ENCODE results near the gene ZNF469.
"Not testable (repeated sequence)": the region's sequence is repeated elsewhere in the genome, so short reads cannot be mapped to it uniquely, and the experiment has no call there.

The ZNF469 gene

GRCh38 chr16:88358023-88358420 lies 24.7 kb upstream of the ZNF469 start:
- DNase-seq (ENCODE audit: low read depth in 2 of 2) = no peak

- no peak for DNase-seq (ENCODE audit: low read depth in 2 of 2)
These were observed 23.8 kb upstream of the ZNF469 start for GRCh38 chr16:88359008-88359407.

- DNase-seq (ENCODE audit: low read depth in 2 of 2) = not testable (repeated sequence)
These were observed 22.4 kb upstream of the ZNF469 start for GRCh38 chr16:88360401-88360800.

- DNase-seq (ENCODE audit: low read depth in 2 of 2) = no peak
These were observed 21.8 kb upstream of the ZNF469 start for GRCh38 chr16:88360999-88361398.

GRCh38 chr16:88361775-88362174 lies 21.0 kb upstream of the ZNF469 start:
- DNase-seq (ENCODE audit: low read depth in 2 of 2) = no peak

GRCh38 chr16:88363239-88363891 lies 19.4 kb upstream of the ZNF469 start:
- no peak for DNase-seq (ENCODE audit: low read depth in 2 of 2)

- DNase-seq (ENCODE audit: low read depth in 2 of 2) = no peak
These were observed 17.4 kb upstream of the ZNF469 start for GRCh38 chr16:88365244-88365865.

- no peak for DNase-seq (ENCODE audit: low read depth in 2 of 2)
These were observed 16.6 kb upstream of the ZNF469 start for GRCh38 chr16:88366032-88366703.

- no peak for DNase-seq (ENCODE audit: low read depth in 2 of 2)
These were observed 16.1 kb upstream of the ZNF469 start for GRCh38 chr16:88366704-88367047.

GRCh38 chr16:88367560-88367959 lies 15.2 kb upstream of the ZNF469 start:
- DNase-seq (ENCODE audit: low read depth in 2 of 2) = no peak

GRCh38 chr16:88368036-88368435 lies 14.7 kb upstream of the ZNF469 start:
- DNase-seq (ENCODE audit: low read depth in 2 of 2) = no peak

GRCh38 chr16:88368994-88369393 lies 13.8 kb upstream of the ZNF469 start:
- no peak for DNase-seq (ENCODE audit: low read depth in 2 of 2)

- no peak for DNase-seq (ENCODE audit: low read depth in 2 of 2)
These were observed 13.2 kb upstream of the ZNF469 start for GRCh38 chr16:88369447-88370008.

- DNase-seq (ENCODE audit: low read depth in 2 of 2) = no peak
These were observed 12.4 kb upstream of the ZNF469 start for GRCh38 chr16:88370365-88370764.

- DNase-seq (ENCODE audit: low read depth in 2 of 2) = no peak
These were observed 10.2 kb upstream of the ZNF469 start for GRCh38 chr16:88372522-88372921.

- no peak for DNase-seq (ENCODE audit: low read depth in 2 of 2)
These were observed 9.5 kb upstream of the ZNF469 start for GRCh38 chr16:88373211-88373610.

GRCh38 chr16:88373927-88374492 lies 8.7 kb upstream of the ZNF469 start:
- DNase-seq (ENCODE audit: low read depth in 2 of 2) = no peak

- no peak for DNase-seq (ENCODE audit: low read depth in 2 of 2)
These were observed 8.0 kb upstream of the ZNF469 start for GRCh38 chr16:88374736-88375135.

- DNase-seq (ENCODE audit: low read depth in 2 of 2) = no peak
These were observed 7.4 kb upstream of the ZNF469 start for GRCh38 chr16:88375236-88375975.

GRCh38 chr16:88375996-88376834 lies 6.5 kb upstream of the ZNF469 start:
- DNase-seq (ENCODE audit: low read depth in 2 of 2) = no peak

Data from stimulated activated CD8-positive, alpha-beta memory T cell treated with anti-CD3 and anti-CD28 coated beads, Interleukin-15, amount 100 ng/mL, for 4 hours (primary cell).